Measurements from ENCODE around the gene GSTM3.

GSTM3 gene

GRCh38 chr1:109776911-109777310 is 36.1 kb upstream of the GSTM3 start:
- Histone ChIP-seq H2AFZ (peak overlapping the region; percentile 38), H3K9me3 (ENCODE audit: control insufficient read depth, low read length) (no peaks in the 10 kb centered on the region), H3K79me2 (no peaks in the 10 kb centered on the region), H3K9ac (no peak overlapping the region), H3K4me2 (ENCODE audit: low read length) (no peak overlapping the region), H3K4me3 (ENCODE audit: low read depth, low read length) (no peak overlapping the region), H3K27me3 (ENCODE audit: control insufficient read depth, insufficient read depth, low read length) (no peaks in the 10 kb centered on the region), H3K27ac (no peak overlapping the region), H3K4me1 (no peaks in the 10 kb centered on the region), H3K36me3 (ENCODE audit: control insufficient read depth, insufficient read depth, low read length) (no peaks in the 10 kb centered on the region)
- peak; percentile 86 for TF ChIP-seq CTCF (IDR thresholded peaks at IDR 0.05)

- H3K79me2 ChIP-seq: no peaks in the 10 kb centered on the region
- no peak overlapping the region for H3K4me2 ChIP-seq (ENCODE audit: low read length)
- no peaks in the 10 kb centered on the region for H3K27me3 ChIP-seq (ENCODE audit: control insufficient read depth, insufficient read depth, low read length)
- no peak overlapping the region for H2AFZ ChIP-seq
- no peaks in the 10 kb centered on the region for H3K4me1 ChIP-seq
- H3K9me3 ChIP-seq (ENCODE audit: control insufficient read depth, low read length): no peaks in the 10 kb centered on the region
- no peak overlapping the region for H3K27ac ChIP-seq
- H3K9ac ChIP-seq: no peak overlapping the region
- TF ChIP-seq CTCF (IDR thresholded peaks at IDR 0.05): no peak
- H3K4me3 ChIP-seq (ENCODE audit: low read depth, low read length): no peak overlapping the region
- H3K36me3 ChIP-seq (ENCODE audit: control insufficient read depth, insufficient read depth, low read length): no peaks in the 10 kb centered on the region
Measured at GRCh38 chr1:109776206-109776835, 35.5 kb upstream of the GSTM3 start.

- Histone ChIP-seq H3K4me3 (ENCODE audit: low read depth, low read length) (no peak overlapping the region), H3K4me1 (no peaks in the 10 kb centered on the region), H3K36me3 (ENCODE audit: control insufficient read depth, insufficient read depth, low read length) (no peaks in the 10 kb centered on the region), H3K27me3 (ENCODE audit: control insufficient read depth, insufficient read depth, low read length) (no peaks in the 10 kb centered on the region), H3K9ac (no peak overlapping the region), H3K27ac (no peak overlapping the region), H2AFZ (no peak overlapping the region), H3K79me2 (no peaks in the 10 kb centered on the region), H3K4me2 (ENCODE audit: low read length) (no peak overlapping the region), H3K9me3 (ENCODE audit: control insufficient read depth, low read length) (no peaks in the 10 kb centered on the region)
- no peak for TF ChIP-seq CTCF (IDR thresholded peaks at IDR 0.05)
Measured at GRCh38 chr1:109775398-109775797, 34.6 kb upstream of the GSTM3 start.

- no peak overlapping the region for H2AFZ ChIP-seq
- no peak overlapping the region for H3K4me3 ChIP-seq (ENCODE audit: low read depth, low read length)
- no peaks in the 10 kb centered on the region for H3K9me3 ChIP-seq (ENCODE audit: control insufficient read depth, low read length)
- TF ChIP-seq CTCF (IDR thresholded peaks at IDR 0.05): no peak
- no peaks in the 10 kb centered on the region for H3K27me3 ChIP-seq (ENCODE audit: control insufficient read depth, insufficient read depth, low read length)
- H3K4me1 ChIP-seq: no peaks in the 10 kb centered on the region
- H3K27ac ChIP-seq: no peak overlapping the region
- H3K4me2 ChIP-seq (ENCODE audit: low read length): no peak overlapping the region
- no peak overlapping the region for H3K9ac ChIP-seq
- H3K36me3 ChIP-seq (ENCODE audit: control insufficient read depth, insufficient read depth, low read length): no peaks in the 10 kb centered on the region
- H3K79me2 ChIP-seq: no peaks in the 10 kb centered on the region
Measured at GRCh38 chr1:109773900-109774485, 33.2 kb upstream of the GSTM3 start.

All from parathyroid adenoma (tissue), 2 donors.